DND-41 (cell line): Measurements from ENCODE around the gene SDCBP2.

Experiments used
- EZH2 ChIP-seq: IDR thresholded peaks from 3 replicates; pipeline ENCODE4 v1.6.1; 2012; ENCODE audit warnings: borderline replicate concordance, low read depth, mild to moderate bottlenecking, moderate library complexity, low read length, inconsistent platforms; ENCODE audit not compliant: severe bottlenecking
- TF ChIP-seq, protein P1 (sequence below): IDR thresholded peaks from 2 replicates; pipeline ENCODE4 v1.5.1; 2012; ENCODE audit warnings: borderline replicate concordance, low read length, moderate library complexity, mild to moderate bottlenecking; ENCODE audit not compliant: poor library complexity, severe bottlenecking; ENCODE audit errors: extremely low read depth

GRCh38 chr20:1327827-1328679 is 886 bp downstream of the SDCBP2 start:
- TF ChIP-seq, protein P1, sequence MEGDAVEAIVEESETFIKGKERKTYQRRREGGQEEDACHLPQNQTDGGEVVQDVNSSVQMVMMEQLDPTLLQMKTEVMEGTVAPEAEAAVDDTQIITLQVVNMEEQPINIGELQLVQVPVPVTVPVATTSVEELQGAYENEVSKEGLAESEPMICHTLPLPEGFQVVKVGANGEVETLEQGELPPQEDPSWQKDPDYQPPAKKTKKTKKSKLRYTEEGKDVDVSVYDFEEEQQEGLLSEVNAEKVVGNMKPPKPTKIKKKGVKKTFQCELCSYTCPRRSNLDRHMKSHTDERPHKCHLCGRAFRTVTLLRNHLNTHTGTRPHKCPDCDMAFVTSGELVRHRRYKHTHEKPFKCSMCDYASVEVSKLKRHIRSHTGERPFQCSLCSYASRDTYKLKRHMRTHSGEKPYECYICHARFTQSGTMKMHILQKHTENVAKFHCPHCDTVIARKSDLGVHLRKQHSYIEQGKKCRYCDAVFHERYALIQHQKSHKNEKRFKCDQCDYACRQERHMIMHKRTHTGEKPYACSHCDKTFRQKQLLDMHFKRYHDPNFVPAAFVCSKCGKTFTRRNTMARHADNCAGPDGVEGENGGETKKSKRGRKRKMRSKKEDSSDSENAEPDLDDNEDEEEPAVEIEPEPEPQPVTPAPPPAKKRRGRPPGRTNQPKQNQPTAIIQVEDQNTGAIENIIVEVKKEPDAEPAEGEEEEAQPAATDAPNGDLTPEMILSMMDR = no peak
- TF ChIP-seq EZH2 = no peak
